Activated naive CD4-positive, alpha-beta T cell treated with Interleukin-2 at 50 U/mL for 16 hours (primary cell): Measurements from ENCODE around the gene PMPCA.
"Not testable (repeated sequence)": the region's sequence is repeated elsewhere in the genome, so short reads cannot be mapped to it uniquely, and the experiment has no call there.

Source experiments
- DNase-seq: peaks from one replicate; pipeline ENCODE4 v3.0.0-alpha.2; 2020

Gene PMPCA

GRCh38 chr9:136416427-136416826 is 6.0 kb downstream of the PMPCA start:
- DNase-seq = no peak

- no peak for DNase-seq
Measured at GRCh38 chr9:136416914-136417313, 6.5 kb downstream of the PMPCA start.

GRCh38 chr9:136418182-136419091 is 8.0 kb downstream of the PMPCA start:
- no peak for DNase-seq

DNA sequence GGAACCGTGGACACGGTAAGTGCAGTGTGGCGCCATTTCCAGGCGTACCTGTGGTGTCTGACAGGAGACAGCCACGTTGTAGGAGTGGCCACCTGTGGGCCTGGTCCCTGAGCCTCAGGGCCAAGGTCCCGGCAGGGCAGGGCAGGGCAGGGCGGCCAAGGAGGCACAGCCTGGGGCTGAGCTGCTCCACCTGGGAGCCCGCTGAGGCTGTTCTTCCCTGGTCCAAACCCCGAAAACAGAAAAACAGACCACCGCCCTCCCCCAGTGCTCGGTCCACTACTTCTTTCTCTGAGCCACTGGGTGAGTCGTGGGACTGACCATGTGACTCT is 8.6 kb downstream of the PMPCA start:
- DNase-seq = no peak

DNA sequence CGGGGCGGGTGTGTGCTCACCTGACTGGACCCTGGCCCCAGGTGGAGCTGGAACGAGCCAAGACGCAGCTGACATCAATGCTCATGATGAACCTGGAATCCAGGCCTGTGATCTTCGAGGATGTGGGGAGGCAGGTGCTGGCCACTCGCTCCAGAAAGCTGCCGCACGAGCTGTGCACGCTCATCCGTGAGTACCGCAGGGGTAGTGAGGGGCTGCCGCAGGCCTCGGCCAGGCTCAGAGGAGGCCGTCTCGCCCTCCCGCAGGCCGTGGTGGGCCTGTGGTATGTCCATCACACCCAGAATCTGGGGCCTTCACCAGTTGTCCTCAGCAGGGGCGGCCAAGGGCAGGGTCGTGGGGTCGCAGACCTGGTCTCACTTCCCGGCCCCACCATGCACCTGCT is 11.3 kb downstream of the PMPCA start:
- DNase-seq = no peak

DNA sequence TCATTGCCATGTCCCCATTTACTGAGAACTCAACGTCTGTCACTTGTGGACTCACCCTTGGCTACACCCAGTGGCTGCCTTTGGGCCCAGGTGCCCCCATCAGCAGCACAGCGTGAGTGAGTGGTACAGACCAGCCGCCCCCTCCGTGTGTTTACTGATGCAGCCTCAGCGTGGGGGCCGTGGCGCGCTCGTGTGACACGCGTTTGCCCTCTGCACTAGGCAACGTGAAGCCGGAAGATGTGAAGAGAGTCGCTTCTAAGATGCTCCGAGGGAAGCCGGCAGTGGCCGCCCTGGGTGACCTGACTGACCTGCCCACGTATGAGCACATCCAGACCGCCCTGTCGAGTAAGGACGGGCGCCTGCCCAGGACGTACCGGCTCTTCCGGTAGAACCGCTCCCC is 12.4 kb downstream of the PMPCA start:
- DNase-seq = no peak

DNA sequence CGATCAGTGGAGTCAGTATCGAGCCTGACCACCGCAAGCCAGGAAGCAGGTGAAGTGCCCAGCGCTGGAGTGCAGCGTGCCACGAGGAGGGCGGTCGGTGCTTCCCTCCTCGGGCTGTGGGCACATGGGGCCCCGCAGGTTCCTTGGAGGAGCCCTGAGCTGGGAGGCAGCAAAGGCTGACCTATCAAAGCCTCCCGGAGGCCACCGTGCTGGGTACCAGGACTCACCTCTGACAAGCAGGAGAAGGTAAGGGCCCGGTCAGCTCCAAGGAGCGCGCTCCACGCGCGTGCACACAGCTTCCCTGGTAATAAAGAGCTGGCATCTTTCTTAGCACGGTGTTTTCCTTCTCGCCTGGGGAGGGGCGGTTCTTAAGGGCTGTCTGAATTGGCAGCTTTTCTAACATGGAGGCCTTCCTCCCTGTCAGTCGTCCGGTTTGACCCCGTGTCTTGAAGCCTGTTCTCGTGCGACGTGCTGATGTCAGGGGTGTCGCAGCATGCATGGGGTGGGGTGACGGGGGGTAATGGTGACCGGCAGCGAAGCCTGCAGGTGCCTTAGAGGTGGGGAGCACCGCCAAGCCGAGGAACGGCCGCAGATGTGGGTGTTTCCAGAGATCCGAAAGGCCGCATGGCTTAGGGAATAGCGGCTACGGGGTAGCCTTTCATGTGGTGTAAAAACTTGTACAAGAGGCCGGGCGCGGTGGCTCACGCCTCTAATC is 13.1 kb downstream of the PMPCA start:
- DNase-seq = no peak

DNA sequence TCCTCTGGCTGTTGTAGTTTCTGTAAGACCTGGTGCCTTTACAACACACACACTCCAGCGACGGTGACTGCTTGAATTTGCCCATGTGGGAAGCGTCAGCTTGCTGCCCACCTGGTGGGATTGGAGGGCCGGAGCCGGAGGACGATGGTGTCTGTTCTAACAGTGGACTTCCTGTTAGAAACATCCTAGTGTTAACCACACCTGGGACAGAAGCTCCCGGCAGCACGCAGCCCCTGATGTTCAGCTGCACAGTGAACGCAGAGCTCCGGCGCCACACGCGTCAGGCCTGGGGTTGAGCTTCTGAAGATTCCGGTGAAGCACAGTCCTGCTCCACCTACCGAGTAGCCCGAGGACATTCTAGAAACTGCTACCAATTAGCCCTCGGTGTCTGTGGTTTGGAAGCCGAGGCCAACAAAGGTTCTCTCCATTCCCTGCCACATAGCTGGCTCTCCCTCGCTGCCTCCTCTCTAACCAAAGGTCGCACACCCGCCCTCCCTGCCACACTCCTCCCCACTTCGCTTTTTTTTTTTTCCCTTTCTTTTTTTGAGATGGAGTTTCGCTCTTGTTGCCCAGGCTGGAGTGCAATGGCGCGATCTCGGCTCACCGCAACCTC is 14.4 kb downstream of the PMPCA start:
- no peak for DNase-seq

DNA sequence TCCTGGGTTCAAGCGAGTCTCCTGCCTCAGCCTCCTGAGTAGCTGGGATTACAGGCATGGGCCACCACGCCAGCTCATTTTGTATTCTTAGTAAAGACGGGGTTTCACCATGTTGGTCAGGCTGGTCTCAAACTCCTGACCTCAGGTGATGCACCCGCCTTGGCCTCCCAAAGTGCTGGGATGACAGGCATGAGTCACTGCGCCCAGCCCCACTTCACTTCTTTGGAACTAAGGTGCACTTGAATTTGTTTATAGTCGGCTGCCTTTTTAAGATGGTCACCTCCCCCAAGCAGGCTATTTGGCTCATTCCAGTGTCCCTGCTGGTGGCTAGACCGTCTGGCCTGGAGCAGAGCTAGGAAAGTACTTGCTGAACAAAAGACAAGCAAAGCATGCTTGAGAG is 14.9 kb downstream of the PMPCA start:
- not testable (repeated sequence) for DNase-seq

DNA sequence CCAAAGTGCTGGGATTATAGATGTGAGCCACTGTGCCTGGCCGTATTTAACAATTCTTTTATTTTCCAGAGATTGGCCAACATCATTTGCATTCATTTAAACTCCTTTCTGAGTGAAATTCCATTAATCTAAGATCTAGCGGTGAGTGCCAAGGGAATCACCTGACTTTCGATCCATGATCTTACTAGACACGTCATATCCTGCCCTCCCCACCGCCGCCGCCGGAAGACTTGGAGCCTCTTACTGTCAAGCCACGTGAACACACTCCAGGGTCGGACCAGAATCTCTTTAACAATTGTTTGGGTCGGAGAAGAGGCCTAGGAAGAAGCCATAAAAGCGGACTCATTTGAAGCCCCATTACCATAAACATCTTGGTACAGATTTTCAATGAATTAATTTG is 16.3 kb downstream of the PMPCA start:
- no peak for DNase-seq

DNA sequence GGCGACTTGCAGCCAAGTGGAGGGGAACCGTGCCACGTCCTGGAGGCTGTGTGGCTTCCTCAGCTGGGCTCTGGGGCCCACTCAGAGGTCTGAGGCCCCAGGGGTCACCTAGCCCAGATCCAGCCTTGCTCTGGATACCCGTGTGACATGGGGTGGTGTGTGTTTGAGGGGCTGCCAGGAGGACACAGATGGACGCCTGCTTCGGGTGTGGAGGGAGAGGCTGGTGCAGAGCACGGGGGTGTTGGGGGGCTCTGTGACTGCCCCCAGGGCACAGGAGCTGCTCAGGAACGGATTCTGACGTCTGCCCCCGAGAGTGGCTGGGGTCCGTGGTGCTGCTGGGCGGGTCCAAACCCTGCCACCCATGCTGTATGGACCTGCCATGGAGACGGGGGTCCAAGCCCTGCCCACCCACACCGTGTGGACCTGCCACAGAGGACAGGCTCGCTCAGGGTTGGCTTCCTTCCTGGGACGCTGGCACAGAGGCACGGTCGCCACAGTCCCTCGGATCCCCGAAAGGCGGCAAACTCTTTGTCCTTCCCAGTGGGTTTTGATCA is 18.7 kb downstream of the PMPCA start:
- DNase-seq = no peak

DNA sequence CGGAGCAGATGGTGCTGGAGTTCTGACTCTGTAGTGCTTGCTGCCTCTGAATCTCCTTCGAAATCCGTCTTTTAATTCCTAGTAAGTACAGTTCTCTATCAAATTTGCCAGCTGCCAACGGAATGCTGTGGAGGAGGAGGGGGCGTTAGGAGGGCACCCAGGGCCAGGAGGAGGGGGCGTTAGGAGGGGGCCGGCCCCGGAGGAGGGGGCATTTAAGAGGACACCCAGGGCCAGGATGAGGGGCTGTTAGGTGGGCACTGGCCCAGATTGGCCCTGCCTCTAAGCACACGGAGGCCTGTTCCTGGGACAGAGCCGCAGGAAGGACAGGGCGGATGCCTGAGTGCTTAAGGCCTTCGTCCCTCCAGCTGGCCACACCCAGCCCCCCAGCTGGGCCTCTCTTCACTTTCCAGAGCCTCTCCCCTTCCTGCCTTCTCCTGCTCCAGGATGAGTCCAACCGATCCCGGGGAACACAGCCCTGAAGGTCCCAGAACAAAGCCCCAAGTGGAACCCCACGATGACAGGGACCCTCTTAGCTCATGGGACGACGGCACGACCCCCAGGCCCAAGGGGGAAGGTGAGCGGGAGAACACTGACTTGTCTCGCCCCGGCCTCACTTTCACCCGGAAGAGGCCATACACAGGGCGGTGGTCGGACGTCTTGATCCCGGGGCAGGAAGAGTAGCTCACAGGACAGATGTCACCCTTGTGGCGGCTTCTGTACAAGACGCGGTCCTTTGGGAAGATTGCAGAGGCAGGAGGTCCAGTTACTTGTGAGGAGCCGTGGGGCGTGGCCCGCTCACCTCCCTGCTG is 19.4 kb downstream of the PMPCA start:
- DNase-seq = no peak

DNA sequence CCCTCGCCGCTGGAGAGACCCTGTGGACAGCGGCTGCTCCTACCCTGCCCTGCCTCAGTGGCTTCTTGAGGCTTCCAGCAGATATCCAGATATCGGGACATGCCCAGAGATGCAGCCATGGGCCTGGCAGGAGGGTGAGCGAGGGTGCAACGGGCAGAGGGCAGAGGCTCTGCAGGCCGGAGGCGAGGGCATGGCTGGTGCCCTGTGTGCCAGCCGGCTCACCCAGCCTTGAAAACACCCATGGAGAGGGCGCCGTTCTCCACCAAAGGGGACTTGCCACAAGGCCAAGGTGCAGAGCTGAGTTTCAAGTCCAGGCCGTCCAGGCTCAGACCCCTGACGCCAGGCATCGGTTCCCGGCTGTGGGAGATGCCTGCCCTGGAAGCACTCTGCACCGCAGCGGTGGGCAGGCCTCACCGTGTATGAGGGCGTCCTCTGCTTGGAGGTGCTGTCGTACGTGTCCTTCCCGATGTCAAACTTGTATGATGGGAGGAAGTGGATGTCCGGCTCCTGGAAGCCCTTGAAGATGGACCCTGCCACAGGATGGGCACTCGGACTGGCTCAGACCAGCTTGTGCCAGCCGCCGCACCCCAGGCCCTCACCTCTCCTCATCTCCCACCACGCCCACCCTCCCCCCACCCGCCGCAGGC is 20.3 kb downstream of the PMPCA start:
- no peak for DNase-seq

- DNase-seq = no peak
Measured at GRCh38 chr9:136431782-136432350, 21.4 kb downstream of the PMPCA start.

GRCh38 chr9:136432591-136432990 is 22.1 kb downstream of the PMPCA start:
- DNase-seq = no peak

DNA sequence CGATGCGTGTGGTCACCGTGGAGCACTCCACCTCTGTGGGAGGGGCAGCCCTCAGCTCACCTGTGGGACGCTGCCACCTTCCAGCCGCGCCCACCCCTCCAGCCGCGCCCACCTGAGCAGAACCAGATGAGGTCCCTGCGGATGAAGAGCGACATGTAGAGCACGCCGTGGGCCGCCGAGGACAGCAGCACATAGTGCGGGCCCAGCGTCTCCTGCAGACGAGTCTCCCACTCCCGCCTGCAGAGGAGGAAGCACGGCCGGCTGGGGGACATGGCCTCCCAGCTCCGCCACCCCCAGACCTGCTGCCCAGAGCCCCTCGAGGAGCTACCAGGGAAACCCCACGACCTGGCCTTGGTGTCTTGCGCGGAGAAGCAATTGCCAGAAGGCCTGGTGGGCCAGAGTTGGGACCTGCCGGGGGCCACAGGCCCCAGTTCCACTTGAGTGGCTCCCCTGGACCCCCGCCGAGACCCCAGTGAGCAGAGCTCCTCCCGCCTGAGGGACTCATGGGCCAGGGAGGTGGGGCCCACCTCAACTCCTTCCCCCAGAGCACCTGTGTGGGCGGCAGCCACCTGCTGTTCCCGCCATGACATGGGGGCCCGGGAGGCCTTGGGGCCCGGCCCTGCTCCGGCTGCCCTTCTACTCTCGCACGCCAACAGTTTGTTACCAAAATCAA is 22.7 kb downstream of the PMPCA start:
- DNase-seq = no peak

DNA sequence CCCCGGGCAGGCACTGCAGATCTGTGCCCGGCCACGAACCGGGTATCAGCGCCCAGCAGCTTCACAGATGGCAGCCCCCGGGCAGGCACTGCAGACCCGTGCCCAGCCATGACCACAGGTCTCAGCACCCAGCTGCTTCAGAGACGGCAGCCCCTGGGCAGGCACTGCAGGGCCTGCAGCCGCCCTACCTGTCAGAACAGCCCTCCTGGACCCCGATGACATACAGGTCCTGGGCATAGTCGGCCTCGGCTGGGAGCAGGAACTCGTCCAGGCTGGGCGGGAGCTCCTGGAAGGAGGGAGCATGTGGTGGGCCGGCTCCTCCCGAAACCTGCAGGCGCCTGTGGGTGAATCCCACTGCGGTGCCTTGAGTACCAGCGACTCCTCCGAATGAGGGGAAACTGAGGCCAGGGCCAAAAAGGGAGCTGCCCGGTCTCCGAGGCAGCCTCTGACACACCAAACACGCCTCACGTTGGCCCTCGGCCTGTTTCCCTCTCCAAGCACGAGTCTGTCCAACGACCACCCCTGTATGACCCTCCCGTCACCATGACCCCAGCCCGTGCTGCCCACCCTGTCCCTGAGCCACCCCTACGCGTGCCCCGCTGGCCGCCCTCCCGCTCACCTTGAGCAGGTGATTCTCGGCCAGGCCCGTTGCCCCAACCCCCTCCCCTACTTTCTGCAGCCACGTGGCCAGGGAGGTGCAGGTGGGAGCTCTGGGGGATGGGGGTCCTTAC is 23.6 kb downstream of the PMPCA start:
- no peak for DNase-seq

- DNase-seq = no peak
Measured at GRCh38 chr9:136434580-136435169, 24.2 kb downstream of the PMPCA start.

GRCh38 chr9:136436055-136436634 is 25.7 kb downstream of the PMPCA start:
- DNase-seq = no peak

GRCh38 chr9:136437430-136437829 is 27.0 kb downstream of the PMPCA start:
- no peak for DNase-seq
